Esophagus squamous epithelium (tissue), 5 donors: ENCODE measurements around the gene CNOT9. TPM values are rescaled to one million over a fixed set of nuclear protein-coding genes. Genes with fewer than 3 reads are reported as not detected.

Experiments used
- DNase-seq: peaks from one replicate; lab custom pipeline; 2025; lab: John Stamatoyannopoulos, UW
- H3K27ac ChIP-seq, 4 donors: fragments of 200-600 bp; sonication (generic); one replicate each; pipeline ENCODE4 v1.5.1; 2016 to 2019; ENCODE audit warnings: mild to moderate bottlenecking in 1 of 4
- H3K27me3 ChIP-seq, 4 donors: fragments of 200-600 bp; sonication (generic); 1 replicate in 3 of 4; 2 replicates in 1 of 4; pipeline versions ENCODE4 v1.5.1 to v1.6.0; 2017 to 2021; ENCODE audit warnings: antibody characterized with exemption in 1 of 4
- H3K36me3 ChIP-seq, 3 donors: fragments of 200-600 bp; sonication (generic); one replicate each; pipeline ENCODE4 v1.5.1; 2016 to 2019
- H3K4me1 ChIP-seq, 3 donors: fragments of 200-600 bp; sonication (generic); one replicate each; pipeline ENCODE4 v1.5.1; 2017 to 2019
- H3K4me3 ChIP-seq, 4 donors: fragments of 200-600 bp; sonication (generic); 1 replicate in 3 of 4; 2 replicates in 1 of 4; pipeline ENCODE4 v1.5.1; 2016 to 2019; ENCODE audit warnings: mild to moderate bottlenecking in 2 of 4, moderate library complexity in 1 of 4
- H3K9me3 ChIP-seq, 3 donors: fragments of 200-600 bp; sonication (generic); one replicate each; pipeline ENCODE4 v1.5.1; 2016 to 2019
- CTCF ChIP-seq, 6 experiments: fragments of 450-650 bp in 4 of 6; fragments of 200-600 bp in 2 of 6; sonication (generic) in 2 of 6; IDR thresholded peaks; one replicate each; pipeline ENCODE4 v1.5.1; 2016 to 2019; ENCODE audit warnings: antibody characterized with exemption in 6 of 6, mild to moderate bottlenecking in 4 of 6, moderate library complexity in 4 of 6
- POLR2A ChIP-seq, 4 donors: fragments of 450-650 bp; IDR thresholded peaks; one replicate each; pipeline ENCODE4 v1.6.1; 2017; ENCODE audit warnings: antibody characterized with exemption in 4 of 4, mild to moderate bottlenecking in 4 of 4, moderate library complexity in 3 of 4
- WGBS, 2 donors: methylation state at CpG; one replicate each; pipeline ENCODE4 v1.1.5; 2018; 5-methylcytosine and 5-hydroxymethylcytosine counted together
- intact Hi-C: fragments of 100-400 bp; cut with DNase I; formaldehyde crosslinking; loops from one replicate; pipeline ENCODE4 v1.15.0; 2022
- total RNA-seq, 4 donors: library from RNA; depleted of rRNA; stranded (reverse); fragments of >200 nt; gene quantifications; one replicate each; pipeline ENCODE4 v1.1.0, GENCODE V29; 2016
- donor health status: DM: yes; HTN: yes; CAD: no.

The CNOT9 gene
- total RNA-seq, 4 donors from 2014 or later: 30.4 to 58.3 (median 40.0) TPM

GRCh38 chr2:218585541-218585940 lies 16.9 kb downstream of the CNOT9 start:
- H3K27me3 ChIP-seq: no peaks in the 10 kb centered on the region
- no peak overlapping the region for H3K27ac ChIP-seq
- peaks cover 0 to 98% (median 40%) of the 10 kb centered on the region in 3 donors for H3K36me3 ChIP-seq
- 86 to 88% methylated on average over 1 of the region's 1 CpG for WGBS, 2 donors
- H3K4me3 ChIP-seq: no peak overlapping the region
- no peak for DNase-seq
- intact Hi-C loops: no loop called here
- H3K4me1 ChIP-seq: peaks cover 0 to 4% (median 0%) of the 10 kb centered on the region in 3 donors
- TF ChIP-seq CTCF (IDR thresholded peaks at IDR 0.05): no peak
- TF ChIP-seq POLR2A (IDR thresholded peaks at IDR 0.05): no peak
- H3K9me3 ChIP-seq: no peaks in the 10 kb centered on the region

GRCh38 chr2:218605432-218605831 lies 36.8 kb downstream of the CNOT9 start:
- Histone ChIP-seq H3K4me3 (no peak overlapping the region), H3K9me3 (no peaks in the 10 kb centered on the region), H3K4me1 (peaks cover 8 to 29% (median 11%) of the 10 kb centered on the region in 3 donors), H3K36me3 (no peaks in the 10 kb centered on the region), H3K27ac (no peak overlapping the region), H3K27me3 (no peaks in the 10 kb centered on the region)
- intact Hi-C loops: no loop called here
- 83 to 100% methylated on average over 1 to 2 of the region's 2 CpGs for WGBS, 2 donors
- DNase-seq: no peak
- TF ChIP-seq CTCF (IDR thresholded peaks at IDR 0.05): no peak
- TF ChIP-seq POLR2A (IDR thresholded peaks at IDR 0.05): no peak

- peak in 2 of 6 experiments; percentile 15 to 25 for TF ChIP-seq CTCF (IDR thresholded peaks at IDR 0.05)
- TF ChIP-seq POLR2A (IDR thresholded peaks at IDR 0.05): peak in 2 of 4 donors; percentile 11 to 55
- Histone ChIP-seq H3K4me1 (peaks cover 8 to 34% (median 11%) of the 10 kb centered on the region in 3 donors), H3K9me3 (no peaks in the 10 kb centered on the region), H3K27ac (peak within 1 kb of the TSS; percentile 60 to 85 (median 82)), H3K36me3 (no peaks in the 10 kb centered on the region), H3K27me3 (no peaks in the 10 kb centered on the region), H3K4me3 (peak within 1 kb of the TSS; percentile 7 to 59 (median 32))
- DNase-seq: no peak
- intact Hi-C loops: no loop called here
- 11 to 12% methylated on average over 4 to 7 of the region's 8 CpGs for WGBS, 2 donors
Measured at GRCh38 chr2:218607436-218608115, 38.9 kb downstream of the CNOT9 start, which contains the start of gene PLCD4. Gene PLCD4 (plus strand): TSS chr2:218607899. CDS start chr2:218615740, 7,841 bp downstream.

GRCh38 chr2:218615868-218616315 lies 47.3 kb downstream of the CNOT9 start:
- peaks cover 0 to 8% (median 0%) of the 10 kb centered on the region in 3 donors for H3K36me3 ChIP-seq
- no peaks in the 10 kb centered on the region for H3K27me3 ChIP-seq
- no peak for TF ChIP-seq POLR2A (IDR thresholded peaks at IDR 0.05)
- no peak for TF ChIP-seq CTCF (IDR thresholded peaks at IDR 0.05)
- 47 to 65% methylated on average over 2 to 4 of the region's 6 CpGs for WGBS, 2 donors
- H3K4me1 ChIP-seq: peaks cover 0 to 5% (median 0%) of the 10 kb centered on the region in 3 donors
- no peaks in the 10 kb centered on the region for H3K9me3 ChIP-seq
- no peak overlapping the region for H3K4me3 ChIP-seq
- H3K27ac ChIP-seq: peak overlapping the region in 3 of 4 donors; percentile 65 to 81 (median 76)
- intact Hi-C loops: no loop called here
- no peak for DNase-seq
